Astrocyte of the spinal cord (primary cell): Measurements from ENCODE around the gene NOTUM.

ENCODE experiments used
- DNase-seq: peaks from one replicate; pipeline ENCODE4 v3.0.0; 2011; ENCODE audit warnings: low read depth, low spot score
- H3K4me3 ChIP-seq: 2 replicates; pipeline ENCODE4 v1.5.1; 2011; ENCODE audit warnings: low read depth, mild to moderate bottlenecking, low read length, moderate library complexity
- in situ Hi-C: cut with HindIII; loops from 2 replicates; pipeline ENCODE4 v1.10.0; 2017; ENCODE audit warnings: low sequenced_read_pairs
- TF ChIP-seq, protein P1 (sequence below): IDR thresholded peaks from 2 replicates; pipeline ENCODE4 v1.5.1; 2012; ENCODE audit warnings: low read depth, mild to moderate bottlenecking, low read length, inconsistent platforms

The NOTUM gene

DNA sequence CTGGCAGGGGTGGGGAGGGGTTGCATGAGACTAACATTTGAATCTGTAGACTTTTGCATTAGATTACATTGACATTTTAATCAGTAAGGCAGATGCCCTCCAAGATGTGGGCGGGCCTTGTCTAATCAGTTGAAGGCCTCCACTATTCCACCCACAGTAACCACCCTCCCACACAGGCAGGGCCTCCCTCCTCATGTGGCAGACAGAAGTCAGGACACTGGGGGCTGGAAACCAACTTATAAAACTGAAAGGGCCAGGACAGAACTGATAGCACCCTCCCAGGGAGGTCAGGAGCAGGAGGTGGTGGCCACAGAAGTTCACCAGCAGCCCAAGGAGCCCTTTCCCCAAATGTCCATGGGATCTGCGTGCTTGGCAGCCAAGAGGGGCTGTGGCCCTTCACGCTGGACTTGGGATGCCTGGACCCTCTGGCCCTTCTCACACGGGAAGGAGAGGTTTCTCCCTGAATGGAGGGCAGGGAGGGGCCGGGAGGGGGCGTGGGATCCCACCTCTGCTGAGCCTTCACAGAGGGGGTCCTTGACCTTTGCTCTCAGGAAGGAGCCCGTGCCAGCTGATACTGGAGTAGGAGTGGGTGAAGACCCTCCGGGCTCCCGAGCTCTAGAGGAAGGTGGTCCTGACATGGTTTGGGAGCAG, 28.5 kb downstream of the NOTUM start:
- no peak overlapping the region for H3K4me3 ChIP-seq
- no peak for DNase-seq
- in situ Hi-C loops = no loop called here
- TF ChIP-seq, protein P1, sequence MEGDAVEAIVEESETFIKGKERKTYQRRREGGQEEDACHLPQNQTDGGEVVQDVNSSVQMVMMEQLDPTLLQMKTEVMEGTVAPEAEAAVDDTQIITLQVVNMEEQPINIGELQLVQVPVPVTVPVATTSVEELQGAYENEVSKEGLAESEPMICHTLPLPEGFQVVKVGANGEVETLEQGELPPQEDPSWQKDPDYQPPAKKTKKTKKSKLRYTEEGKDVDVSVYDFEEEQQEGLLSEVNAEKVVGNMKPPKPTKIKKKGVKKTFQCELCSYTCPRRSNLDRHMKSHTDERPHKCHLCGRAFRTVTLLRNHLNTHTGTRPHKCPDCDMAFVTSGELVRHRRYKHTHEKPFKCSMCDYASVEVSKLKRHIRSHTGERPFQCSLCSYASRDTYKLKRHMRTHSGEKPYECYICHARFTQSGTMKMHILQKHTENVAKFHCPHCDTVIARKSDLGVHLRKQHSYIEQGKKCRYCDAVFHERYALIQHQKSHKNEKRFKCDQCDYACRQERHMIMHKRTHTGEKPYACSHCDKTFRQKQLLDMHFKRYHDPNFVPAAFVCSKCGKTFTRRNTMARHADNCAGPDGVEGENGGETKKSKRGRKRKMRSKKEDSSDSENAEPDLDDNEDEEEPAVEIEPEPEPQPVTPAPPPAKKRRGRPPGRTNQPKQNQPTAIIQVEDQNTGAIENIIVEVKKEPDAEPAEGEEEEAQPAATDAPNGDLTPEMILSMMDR = no peak

DNA sequence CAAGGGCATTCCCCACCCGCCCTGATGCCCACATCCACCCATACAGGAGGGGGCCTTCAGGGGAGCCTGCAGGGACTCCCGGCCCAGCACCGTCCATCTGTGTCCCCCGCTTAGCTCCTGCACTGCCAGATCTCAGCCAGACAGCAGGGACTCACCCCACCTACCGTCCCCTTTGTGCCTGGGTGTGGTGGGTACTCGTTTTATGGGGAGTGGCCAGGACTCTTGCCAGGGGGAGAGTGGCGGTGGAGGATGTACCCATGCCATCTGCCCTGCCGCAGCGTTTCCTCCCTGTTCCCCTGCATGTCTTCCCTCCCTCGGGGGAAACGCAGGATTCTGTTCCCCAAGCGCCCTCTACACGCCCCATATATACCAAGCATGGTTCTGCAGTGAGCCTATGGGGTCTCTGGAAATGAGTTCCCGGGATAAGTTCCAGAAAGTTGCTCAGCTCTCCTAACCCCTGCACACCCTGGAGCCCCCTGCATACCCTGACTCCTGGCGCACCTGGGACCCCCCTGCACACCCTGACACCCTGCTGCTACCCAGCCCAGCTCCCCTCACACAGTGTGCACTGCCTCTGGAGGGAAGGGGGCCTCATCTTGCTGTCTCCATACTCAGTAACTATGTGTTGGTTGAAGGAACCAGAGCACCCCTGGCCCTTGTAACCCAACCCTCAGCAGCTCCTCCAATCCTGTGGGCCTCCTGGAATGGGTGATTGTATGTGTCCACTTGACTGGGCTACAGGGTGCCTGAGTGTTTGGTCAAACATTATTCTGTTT, 29.2 kb downstream of the NOTUM start:
- H3K4me3 ChIP-seq = no peak overlapping the region
- no peak for DNase-seq
- TF ChIP-seq, protein P1 = no peak
- in situ Hi-C loops = no loop called here

DNA sequence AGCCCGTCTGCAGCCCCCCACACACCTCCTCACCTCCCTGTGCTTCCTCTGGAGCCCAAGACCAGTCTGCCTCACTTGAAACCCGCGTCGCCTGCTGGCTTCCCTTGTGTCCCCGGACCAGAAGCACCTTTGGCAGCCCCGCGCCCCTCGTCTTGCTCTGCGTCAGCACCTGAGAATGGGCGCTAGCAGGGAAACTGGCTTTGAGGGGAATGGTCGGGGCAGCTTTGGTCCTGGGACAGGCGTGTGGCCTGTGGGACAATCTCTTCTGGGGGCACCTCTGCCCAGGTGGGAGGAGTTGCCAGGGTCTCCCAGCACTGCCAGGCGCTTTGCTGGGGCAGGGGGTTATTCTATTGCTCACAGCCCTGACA, 29.8 kb downstream of the NOTUM start:
- in situ Hi-C loops = no loop called here
- H3K4me3 ChIP-seq = no peak overlapping the region
- no peak for DNase-seq
- TF ChIP-seq, protein P1 = no peak

DNA sequence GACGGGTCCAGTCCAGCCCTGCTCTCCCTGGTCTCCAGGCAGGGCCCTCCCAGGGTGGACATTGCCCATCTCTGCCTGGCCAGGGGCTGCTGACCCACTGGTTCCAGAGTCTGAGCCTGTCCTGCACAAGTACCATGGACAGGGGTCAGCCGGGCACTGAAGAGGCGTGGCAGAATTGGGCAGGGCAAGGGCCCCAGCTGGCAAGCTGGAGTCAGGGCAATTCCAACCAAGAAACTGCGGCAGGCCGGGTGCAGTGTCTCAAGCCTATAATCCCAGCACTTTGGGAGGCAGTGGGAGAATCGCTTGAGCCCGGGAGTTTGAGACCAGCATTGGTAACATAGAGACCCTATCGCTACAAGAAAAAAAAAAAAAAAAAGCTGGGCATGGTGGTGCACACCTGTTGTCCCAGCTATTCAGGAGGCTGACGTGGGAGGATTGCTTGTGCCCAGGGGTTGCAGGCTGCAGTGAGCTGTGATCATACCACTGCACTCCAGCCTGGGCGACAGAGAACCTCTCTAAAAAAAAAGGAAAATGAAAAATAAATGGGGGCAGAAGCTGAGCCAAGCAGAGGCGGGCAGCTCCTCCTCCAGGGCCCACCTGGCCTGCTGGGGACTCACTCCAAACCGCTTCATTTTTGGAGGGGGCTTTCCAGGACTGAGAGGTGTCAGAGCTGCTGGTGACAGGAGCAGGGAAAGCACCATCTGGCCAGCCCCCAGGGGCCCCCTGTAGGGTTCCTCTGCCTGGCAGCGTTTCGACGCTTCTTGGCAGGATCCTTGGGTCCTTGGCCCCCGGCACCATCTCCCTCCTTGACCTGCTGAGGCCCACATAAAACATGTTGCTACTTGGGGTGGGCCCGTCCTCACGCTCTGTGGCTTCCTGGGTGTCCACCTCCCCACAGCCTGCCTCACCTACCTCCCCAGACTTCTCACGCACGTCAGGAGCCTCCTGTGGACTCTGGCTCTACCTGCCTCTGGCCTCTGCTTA, 30.6 kb downstream of the NOTUM start:
- no peak for DNase-seq
- TF ChIP-seq, protein P1 = no peak
- H3K4me3 ChIP-seq = no peak overlapping the region
- in situ Hi-C loops = no loop called here

DNA sequence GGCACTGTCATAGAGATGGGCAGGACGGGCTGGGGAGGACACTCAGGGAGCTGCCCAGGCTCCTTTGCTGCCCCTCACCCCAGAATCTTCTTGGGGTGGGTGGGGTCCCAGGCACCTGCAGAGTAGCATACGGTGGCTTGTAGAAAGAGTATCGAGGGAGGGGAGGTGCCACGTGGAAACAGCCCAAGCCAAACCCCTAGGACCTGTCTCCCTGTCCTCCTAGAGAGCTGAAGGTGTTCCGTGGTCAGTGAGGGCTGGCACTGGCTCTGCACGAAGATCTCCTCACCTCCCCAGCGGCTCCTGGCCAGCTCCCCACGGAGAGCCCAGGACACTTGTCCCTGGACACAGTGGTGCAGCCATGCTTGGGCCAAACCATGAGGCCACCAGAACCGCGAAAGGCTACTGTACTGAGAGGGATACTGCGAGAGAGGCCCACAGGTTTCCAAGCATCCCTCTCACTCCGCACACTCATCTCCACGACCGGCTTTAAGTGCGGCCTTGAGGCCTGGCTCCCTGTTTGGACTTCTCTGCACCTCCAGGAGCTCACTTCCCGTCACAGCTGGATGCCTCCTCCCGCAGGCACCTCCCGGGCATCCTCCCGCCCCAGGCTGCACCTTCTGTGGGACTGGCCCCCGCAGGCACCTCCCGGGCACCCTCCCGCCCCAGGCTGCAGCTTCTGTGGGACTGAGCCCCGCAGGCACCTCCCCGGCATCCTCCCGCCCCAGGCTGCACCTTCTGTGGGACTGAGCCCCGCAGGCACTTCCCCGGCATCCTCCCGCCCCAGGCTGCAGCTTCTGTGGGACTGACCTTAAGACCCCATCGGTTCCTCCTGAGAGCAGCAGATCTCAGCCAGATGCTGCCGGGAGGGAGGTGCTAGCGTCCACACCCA, 31.5 kb downstream of the NOTUM start:
- TF ChIP-seq, protein P1 = no peak
- no peak overlapping the region for H3K4me3 ChIP-seq
- DNase-seq = no peak
- in situ Hi-C loops = no loop called here
